ENCODE results near the gene ST14. TPM values are rescaled to one million over a fixed set of nuclear protein-coding genes. Genes with fewer than 3 reads are reported as not detected.
"Not testable (repeated sequence)": the region's sequence is repeated elsewhere in the genome, so short reads cannot be mapped to it uniquely, and the experiment has no call there.

The ST14 gene
- total RNA-seq, 2 donors from 2014 or later, result 4.9 to 6.9 TPM

GRCh38 chr11:130247319-130247718 is 87.7 kb downstream of the ST14 start:
- no peak overlapping the region for H3K4me3 ChIP-seq
- no peaks in the 10 kb centered on the region for H3K27me3 ChIP-seq (replicated peaks; ENCODE audit: insufficient read depth)
- peaks cover 0 to 18% of the 10 kb centered on the region in 2 donors for H3K4me1 ChIP-seq (ENCODE audit: control insufficient read depth in 1 of 2, low read depth in 2 of 2)
- DNase-seq (ENCODE audit: low spot score) (no peak), ATAC-seq (ENCODE audit: insufficient number of reproducible peaks, low FRiP score, low read depth) (no peak)
- H3K27ac ChIP-seq, result no peak overlapping the region
- H3K36me3 ChIP-seq, result peaks cover 3% of the 10 kb centered on the region
- no peak for TF ChIP-seq CTCF (IDR thresholded peaks at IDR 0.05)
- peaks cover 7% of the 10 kb centered on the region for H3K9me3 ChIP-seq

- Histone ChIP-seq H3K9me3 (peaks cover 10% of the 10 kb centered on the region), H3K4me1 (ENCODE audit: control insufficient read depth in 1 of 2, low read depth in 2 of 2) (peaks cover 0 to 18% of the 10 kb centered on the region in 2 donors), H3K4me3 (no peak overlapping the region), H3K36me3 (peaks cover 3% of the 10 kb centered on the region), H3K27ac (no peak overlapping the region), H3K27me3 (replicated peaks; ENCODE audit: insufficient read depth) (no peaks in the 10 kb centered on the region)
- DNase-seq (ENCODE audit: low spot score) (no peak), ATAC-seq (ENCODE audit: insufficient number of reproducible peaks, low FRiP score, low read depth) (no peak)
- TF ChIP-seq CTCF (IDR thresholded peaks at IDR 0.05), result no peak
Measured at GRCh38 chr11:130249371-130249770, 89.8 kb downstream of the ST14 start.

GRCh38 chr11:130249929-130250328 is 90.3 kb downstream of the ST14 start:
- ATAC-seq (ENCODE audit: insufficient number of reproducible peaks, low FRiP score, low read depth); H3K27ac ChIP-seq; H3K4me3 ChIP-seq; H3K9me3 ChIP-seq; DNase-seq (ENCODE audit: low spot score); H3K27me3 ChIP-seq (replicated peaks; ENCODE audit: insufficient read depth); H3K36me3 ChIP-seq: not testable (repeated sequence)
- peaks cover 0 to 18% of the 10 kb centered on the region in 2 donors for H3K4me1 ChIP-seq (ENCODE audit: control insufficient read depth in 1 of 2, low read depth in 2 of 2)

GRCh38 chr11:130251763-130252162 is 92.2 kb downstream of the ST14 start:
- not testable (repeated sequence) for ATAC-seq (ENCODE audit: insufficient number of reproducible peaks, low FRiP score, low read depth); DNase-seq (ENCODE audit: low spot score); H3K9me3 ChIP-seq; H3K4me1 ChIP-seq (ENCODE audit: control insufficient read depth in 1 of 2, low read depth in 2 of 2); H3K36me3 ChIP-seq; H3K4me3 ChIP-seq; H3K27ac ChIP-seq; H3K27me3 ChIP-seq (replicated peaks; ENCODE audit: insufficient read depth)

Other genes with a start within 250 kb of the ST14 start
- gene PRDM10, start 156.9 kb upstream of the ST14 start, total RNA-seq, result 10 to 100 TPM in 1 of 2 donors, 1 to 10 TPM in 1; 8.8 to 10.4 TPM
- 100 to 1,000 TPM; 493 to 557 TPM for gene APLP2, start 89.9 kb upstream of the ST14 start, total RNA-seq
- gene ZBTB44, start 155.1 kb downstream of the ST14 start, total RNA-seq, result 10 to 100 TPM; 38.0 to 48.7 TPM